Measurements from ENCODE around the gene FAM3B.

- TF ChIP-seq CTCF (IDR thresholded peaks at IDR 0.05), result no peak
- no peak for TF ChIP-seq EP300 (IDR thresholded peaks at IDR 0.05; ENCODE audit: low read depth)
These were observed 57.6 kb downstream of the FAM3B start for GRCh38 chr21:41374177-41374712.

Data from transverse colon (tissue), 3 donors.